NCI-H748 (cell line): ENCODE measurements around the gene THTPA.

Experiments used
- DNase-seq: peaks from one replicate; lab custom pipeline; 2025; ENCODE audit not compliant: unreplicated experiment; lab: John Stamatoyannopoulos, UW

THTPA gene

GRCh38 chr14:23566778-23567185 is 10.7 kb downstream of the THTPA start:
- DNase-seq, result no peak

- DNase-seq, result peak; percentile 92
Observed at GRCh38 chr14:23567186-23568020, 11.3 kb downstream of the THTPA start, which contains the start of gene AP1G2. Gene AP1G2 (minus strand): TSS chr14:23567791. CDS start chr14:23567314, 477 bp downstream.

- DNase-seq, result no peak
Observed at GRCh38 chr14:23568021-23568599, 12.0 kb downstream of the THTPA start.

- peak; percentile 17 for DNase-seq
Observed at GRCh38 chr14:23568600-23569331, 12.7 kb downstream of the THTPA start.

GRCh38 chr14:23569443-23570151 is 13.5 kb downstream of the THTPA start:
- peak; percentile 61 for DNase-seq

GRCh38 chr14:23570806-23571483 is 14.9 kb downstream of the THTPA start:
- no peak for DNase-seq

- DNase-seq, result no peak
Observed at GRCh38 chr14:23571701-23572523, 15.8 kb downstream of the THTPA start.

- no peak for DNase-seq
Observed at GRCh38 chr14:23572524-23572828, 16.4 kb downstream of the THTPA start.

GRCh38 chr14:23572836-23573235 is 16.8 kb downstream of the THTPA start:
- DNase-seq, result no peak

GRCh38 chr14:23573384-23574015 is 17.4 kb downstream of the THTPA start:
- DNase-seq, result peak; percentile 78

GRCh38 chr14:23577004-23577681 is 21.1 kb downstream of the THTPA start:
- DNase-seq, result peak; percentile 75

- DNase-seq, result peak; percentile 39
Observed at GRCh38 chr14:23577710-23578392, 21.8 kb downstream of the THTPA start.

- DNase-seq, result peak; percentile 69
Observed at GRCh38 chr14:23578560-23579310, 22.7 kb downstream of the THTPA start, which contains the start of gene JPH4. Gene JPH4 (minus strand): TSS chr14:23578790. CDS start chr14:23577453, 1,337 bp downstream.

GRCh38 chr14:23579311-23579630 is 23.2 kb downstream of the THTPA start:
- DNase-seq, result no peak

- DNase-seq, result no peak
Observed at GRCh38 chr14:23579739-23580138, 23.7 kb downstream of the THTPA start.

- no peak for DNase-seq
Observed at GRCh38 chr14:23580152-23580926, 24.3 kb downstream of the THTPA start.

- DNase-seq, result no peak
Observed at GRCh38 chr14:23580948-23581281, 24.8 kb downstream of the THTPA start.
